Fibroblast of peridontal ligament (primary cell): ENCODE data around the gene AKR1B1.

ENCODE experiments used
- DNase-seq: peaks from one replicate; pipeline ENCODE4 v3.0.0-alpha.2; 2010; ENCODE audit errors: extremely low read depth

AKR1B1 gene

DNA sequence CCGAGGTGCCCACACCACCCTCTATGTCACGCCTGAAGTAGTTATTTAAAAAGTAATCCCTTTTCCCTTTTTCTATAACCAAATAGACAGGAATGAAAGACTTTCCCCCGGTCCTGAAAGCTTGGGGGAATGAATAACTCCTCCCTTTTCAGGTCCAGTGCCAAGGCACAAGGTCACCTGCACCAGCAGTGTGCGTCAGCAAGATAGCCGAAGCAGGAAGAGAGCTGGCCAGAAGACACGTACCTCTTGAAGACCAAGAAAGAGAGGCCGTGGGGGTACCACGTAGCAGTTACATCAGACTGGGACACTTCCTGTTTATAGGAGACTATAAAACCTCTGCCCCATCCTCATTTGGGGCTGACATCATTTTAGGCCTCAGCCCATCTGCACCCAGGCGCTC, 10.7 kb upstream of the AKR1B1 start:
- no peak for DNase-seq

DNA sequence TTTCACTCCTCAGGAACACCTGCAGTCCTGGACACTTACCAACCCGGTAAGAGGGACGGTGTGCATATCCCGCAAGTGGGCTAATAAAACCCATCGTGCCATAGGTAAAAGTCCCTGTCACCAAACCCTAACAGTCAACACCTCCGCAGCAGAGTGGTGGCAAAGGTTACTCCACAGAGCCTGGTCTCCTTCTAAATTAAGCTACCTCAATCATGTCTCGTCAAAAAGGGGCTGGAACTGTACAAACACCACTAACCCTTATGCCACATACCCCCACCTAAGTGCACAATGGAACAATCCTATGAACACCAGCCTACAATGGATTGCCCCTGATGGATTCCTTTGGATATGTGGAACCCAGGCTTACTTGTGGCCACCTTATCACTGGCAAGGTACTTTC, 9.6 kb upstream of the AKR1B1 start:
- DNase-seq = no peak

- DNase-seq = no peak
Measured at GRCh38 chr7:134468054-134468453, 9.2 kb upstream of the AKR1B1 start.

DNA sequence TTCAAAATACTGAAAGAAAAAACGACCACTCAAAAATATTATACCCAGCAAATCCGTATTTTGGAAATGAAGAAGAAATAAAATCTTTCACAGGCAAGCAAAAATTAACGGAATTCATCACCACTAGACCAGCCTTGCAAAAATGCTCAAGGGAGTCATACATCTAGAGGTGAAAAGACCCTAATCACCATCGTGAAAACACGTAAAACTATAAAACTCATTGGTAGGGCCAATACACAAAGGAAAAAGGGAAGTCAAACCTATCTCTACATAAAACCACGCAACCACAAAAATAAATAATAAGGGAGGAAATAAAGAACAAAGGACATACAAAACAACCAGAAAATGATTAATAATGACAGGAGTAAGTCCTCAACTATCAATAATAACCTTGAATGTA, 6.6 kb upstream of the AKR1B1 start:
- no peak for DNase-seq

DNA sequence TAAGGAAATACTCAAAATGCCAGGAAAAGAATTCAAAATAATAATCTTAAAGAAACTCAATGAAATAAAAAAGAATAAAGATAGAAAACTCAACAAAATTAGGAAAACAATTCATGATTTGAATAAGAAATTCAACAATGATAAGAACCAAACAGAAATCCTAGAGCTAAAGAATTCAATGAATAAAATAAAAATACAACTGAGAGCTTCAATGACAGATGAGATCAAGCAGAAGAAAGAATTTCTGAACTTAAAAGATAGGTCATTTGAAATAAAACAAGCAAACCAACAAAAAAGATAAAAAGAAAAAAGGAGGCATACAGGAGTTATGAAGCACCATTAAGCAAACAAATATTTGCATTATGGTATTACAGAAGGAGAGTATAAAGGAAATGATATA, 5.6 kb upstream of the AKR1B1 start:
- DNase-seq = no peak

DNA sequence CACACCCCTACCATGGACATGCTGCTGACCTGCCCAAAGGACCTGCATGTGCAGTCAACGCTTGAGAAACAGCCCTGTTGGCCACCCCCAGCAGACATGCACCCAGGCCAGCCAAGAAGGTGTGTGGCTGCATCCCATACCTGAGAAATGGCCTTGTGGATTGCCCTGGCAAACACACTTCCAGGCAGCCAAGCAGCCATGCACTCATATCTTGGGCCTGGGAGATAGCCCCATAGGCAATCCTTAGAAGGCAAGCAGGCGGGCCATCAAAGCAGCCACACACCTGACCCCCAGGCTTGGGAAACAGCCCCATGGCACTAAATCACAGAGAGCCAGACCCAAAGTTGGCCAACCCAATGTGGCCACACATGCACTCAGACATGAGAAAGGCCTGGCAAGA, 4.9 kb upstream of the AKR1B1 start:
- DNase-seq = no peak

GRCh38 chr7:134462337-134462925, 3.5 kb upstream of the AKR1B1 start:
- peak; percentile 88 for DNase-seq

GRCh38 chr7:134461916-134462315, 3.0 kb upstream of the AKR1B1 start:
- DNase-seq = no peak

DNA sequence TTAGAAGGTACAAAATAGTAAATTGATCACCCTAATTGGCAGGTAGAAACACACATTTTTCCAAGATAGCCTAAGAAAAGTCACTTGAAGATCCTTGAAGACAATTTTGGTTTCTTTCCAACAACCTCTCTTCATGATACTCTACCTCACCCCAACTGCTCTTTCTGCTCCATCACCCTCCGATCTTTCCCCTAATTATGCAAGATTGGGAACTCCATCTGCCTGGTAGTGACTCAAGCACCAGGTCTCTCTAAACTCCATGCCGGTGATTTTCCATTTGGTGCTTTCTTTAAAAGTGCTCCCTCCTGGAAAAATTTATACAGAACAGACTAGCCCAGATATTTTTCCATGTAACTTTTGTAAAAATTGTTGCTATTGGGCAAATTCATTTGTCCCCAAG, 1.1 kb upstream of the AKR1B1 start:
- no peak for DNase-seq

DNA sequence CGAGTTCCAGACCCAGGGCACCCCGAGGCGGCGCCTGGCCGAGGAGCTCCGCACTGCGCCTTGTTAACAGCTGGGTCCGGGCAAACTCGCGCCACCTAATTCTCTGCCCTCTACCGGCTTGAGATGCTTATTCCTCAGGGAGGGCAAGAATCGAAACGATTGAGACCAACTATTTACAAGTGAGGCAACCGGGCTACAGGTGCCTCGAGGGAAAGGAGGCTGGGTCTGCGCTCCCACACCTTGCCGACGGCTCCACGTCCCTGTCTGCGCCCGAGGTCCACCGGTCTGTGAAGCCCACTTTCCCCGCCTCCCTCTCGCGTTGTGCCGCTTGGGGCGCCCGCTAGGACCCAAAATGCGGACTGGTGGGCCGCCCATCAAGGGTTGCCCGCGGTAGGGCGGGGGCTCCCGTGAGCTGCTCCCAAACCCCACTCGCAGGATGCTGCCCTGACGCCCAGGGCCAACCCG, 527 bp downstream of the AKR1B1 start:
- peak; percentile 40 for DNase-seq

DNA sequence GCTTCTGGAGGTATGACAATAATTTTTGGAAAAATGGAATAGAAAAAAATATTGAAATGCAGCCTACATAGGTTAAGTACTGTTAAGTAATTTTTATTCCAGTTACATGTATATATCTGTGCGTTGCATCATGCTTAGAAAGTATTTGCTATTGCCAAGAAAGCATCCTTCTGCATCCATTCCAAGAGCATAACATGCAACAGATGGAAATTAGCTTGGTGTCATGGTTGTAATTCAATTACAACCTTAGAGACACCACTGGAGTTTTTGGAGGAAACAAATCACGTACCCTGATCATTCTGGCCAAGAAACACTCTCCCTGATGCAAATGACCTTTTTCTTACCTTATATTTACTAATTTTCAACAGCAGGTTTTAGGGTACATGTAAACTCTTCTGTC, 1.7 kb downstream of the AKR1B1 start:
- no peak for DNase-seq

DNA sequence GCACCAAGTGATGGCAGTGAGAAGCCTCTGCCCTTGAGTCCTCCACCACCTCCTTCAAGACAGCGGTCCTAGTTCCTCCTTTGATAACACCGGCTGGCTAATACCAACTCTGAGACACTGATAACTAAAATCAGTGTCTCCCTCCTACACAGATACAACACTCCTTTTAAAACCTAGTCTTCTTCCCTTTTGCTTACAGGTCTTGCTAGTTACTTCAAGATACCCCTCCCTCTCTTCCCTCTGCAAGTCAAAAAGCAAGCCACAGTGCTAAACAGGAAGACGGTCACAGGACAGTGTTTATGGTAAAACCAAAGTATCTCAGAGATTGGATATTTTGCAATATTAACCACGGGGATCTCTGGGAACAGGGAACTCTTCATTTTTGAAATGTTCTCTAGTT, 4.6 kb downstream of the AKR1B1 start:
- no peak for DNase-seq

DNA sequence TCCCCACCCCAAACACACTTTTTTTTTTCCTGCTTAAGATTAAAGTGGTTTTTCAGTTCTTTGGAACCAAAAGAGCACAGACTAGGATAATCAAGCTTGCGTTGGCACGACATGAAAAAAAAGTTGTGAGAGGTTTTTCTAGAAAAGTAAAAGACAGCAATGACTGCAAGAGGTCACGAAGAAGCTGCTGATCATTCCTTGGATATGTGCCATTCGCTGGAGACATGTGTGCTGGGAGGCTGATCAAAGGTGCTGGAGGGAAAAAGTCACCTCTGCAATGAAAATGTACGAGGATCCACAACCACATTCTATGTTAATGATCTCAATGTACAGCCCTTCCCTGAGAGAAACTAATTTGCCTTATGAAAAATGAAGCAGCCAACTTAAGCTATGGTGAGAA, 5.4 kb downstream of the AKR1B1 start:
- no peak for DNase-seq

GRCh38 chr7:134452991-134453473, 5.9 kb downstream of the AKR1B1 start:
- no peak for DNase-seq

DNA sequence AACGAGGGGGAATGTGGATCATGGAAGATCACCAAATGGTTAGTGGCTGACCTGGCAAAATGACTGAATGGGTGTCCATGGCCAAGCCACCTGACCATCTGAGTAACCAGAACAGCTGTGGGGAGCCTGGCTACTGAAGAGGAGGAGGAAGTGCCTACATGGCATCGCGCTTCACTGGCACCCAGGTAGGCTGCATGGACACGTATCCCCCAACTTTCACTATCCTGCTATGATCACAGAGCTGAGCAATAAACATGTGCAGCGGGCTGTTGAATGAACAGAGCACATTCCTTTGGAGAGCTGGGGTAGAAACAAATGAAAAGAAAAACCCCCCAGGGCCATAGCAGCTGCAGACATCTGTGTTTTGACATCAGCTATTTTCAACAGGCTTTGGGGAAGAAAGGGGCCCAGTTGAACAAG, 6.5 kb downstream of the AKR1B1 start:
- no peak for DNase-seq

DNA sequence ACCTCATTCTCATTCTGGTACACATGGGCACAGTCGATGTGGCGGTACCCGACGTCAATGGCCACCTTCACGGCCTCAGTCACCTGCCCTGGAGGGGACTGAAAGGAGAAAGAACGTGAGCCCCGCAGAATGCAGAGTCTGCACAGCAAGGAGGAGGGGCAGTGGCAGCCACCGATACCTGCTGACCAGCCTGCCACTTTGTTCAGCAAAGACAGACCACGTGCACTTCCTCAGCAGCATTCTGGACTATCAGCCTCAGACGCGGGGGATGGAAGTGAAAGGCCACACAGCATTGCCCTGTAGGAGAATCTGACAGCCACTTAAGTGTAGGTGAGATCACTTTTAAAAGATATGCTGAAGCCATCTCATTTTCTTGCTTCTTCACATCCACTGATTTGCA, 7.2 kb downstream of the AKR1B1 start:
- no peak for DNase-seq

GRCh38 chr7:134450294-134451000, 8.5 kb downstream of the AKR1B1 start:
- DNase-seq = no peak

DNA sequence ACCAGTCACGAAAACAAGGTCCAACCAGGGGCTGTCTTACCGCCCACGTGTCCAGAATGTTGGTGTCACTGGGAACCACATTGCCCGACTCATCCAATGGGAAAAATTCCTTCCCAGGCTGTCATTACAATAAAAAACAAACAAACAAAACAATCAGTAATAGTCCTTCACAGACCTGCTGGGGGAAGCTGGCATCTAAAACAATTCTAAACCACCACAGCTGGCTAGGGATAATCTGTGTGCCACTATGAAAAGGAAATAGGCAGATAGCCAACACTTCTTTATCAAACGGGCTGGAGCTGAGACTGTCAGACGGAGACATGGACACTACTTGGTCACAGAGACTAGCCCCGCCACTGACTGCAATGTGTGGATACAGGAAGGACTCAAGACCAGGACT, 9.2 kb downstream of the AKR1B1 start:
- no peak for DNase-seq

GRCh38 chr7:134448356-134449229, 10.3 kb downstream of the AKR1B1 start:
- DNase-seq = peak; percentile 89

DNA sequence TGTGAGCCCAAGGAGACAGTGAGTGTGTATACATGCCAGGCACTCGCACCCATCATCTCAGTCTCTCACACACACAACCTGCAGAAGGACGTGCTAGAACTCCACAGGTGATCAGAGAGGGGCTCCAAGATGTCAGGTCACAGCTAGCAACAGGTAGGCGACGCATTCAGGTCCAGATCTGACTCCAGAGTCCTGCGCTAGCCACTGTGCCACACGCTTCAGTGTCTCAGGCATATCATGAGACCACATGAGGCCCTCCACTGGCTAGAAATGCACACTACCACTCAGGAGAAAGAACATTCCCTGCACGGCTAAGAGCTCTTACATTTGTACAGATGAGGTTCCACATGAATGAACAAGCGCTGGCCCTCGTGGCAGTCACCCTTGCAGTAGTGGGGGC, 11.5 kb downstream of the AKR1B1 start:
- DNase-seq = no peak

DNA sequence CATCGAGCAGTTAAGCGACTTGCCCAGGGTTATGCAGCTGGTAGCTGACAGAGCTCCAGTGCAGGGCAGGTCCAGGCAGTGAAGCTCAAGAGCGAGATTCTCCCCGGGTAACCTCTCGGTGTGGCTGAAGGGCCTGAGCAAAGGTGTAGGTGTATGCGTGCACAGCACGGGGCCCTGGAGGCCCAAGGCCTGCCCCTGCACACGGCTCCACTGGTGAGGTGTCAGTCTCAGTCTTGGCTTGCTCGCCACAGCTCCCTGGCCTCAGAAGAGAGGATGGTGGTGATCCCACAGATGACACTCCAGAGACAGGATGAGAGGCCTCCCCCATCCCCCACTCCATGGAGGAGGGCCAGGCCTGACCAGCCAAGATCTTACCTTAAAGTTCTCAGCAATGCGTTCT, 12.0 kb downstream of the AKR1B1 start:
- DNase-seq = no peak

DNA sequence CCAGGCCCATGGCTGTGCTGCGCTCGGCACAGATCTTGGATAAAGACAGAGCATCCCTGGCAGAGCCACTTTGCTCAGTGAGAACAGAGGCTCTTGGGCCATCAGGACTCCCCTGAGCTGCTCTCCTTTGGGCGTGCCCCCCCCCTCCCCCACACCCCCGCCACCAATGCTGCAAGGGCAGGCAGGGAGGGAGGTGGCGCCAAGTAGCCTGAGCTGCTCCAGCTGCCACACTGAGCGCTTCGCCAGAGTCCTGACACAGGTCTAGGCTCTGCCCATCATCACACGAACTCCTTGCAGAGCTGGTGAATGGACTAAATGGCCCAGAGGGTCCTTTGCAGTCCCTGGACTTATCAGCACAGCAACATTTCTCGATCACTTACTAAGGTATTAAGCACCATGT, 12.5 kb downstream of the AKR1B1 start:
- DNase-seq = no peak

DNA sequence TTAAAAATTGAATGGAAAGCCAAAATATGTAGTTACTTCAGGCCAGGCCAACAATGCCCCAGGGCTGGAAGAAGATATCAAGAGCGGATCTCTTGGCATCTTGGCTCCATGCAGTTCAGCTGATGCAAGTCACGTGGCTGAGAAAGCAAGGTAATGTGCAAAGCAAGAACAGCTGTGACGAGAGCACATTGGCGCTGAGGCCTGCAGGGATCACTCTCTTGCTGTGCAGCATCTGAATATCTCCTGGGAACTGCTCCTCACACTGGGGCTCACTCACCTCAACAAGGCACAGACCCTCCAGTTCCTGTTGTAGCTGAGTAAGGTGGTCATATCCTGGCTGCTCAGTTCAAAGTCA, 14.0 kb downstream of the AKR1B1 start:
- DNase-seq = no peak
